Fibroblast of gingiva (primary cell): Measurements from ENCODE around the gene TLL2.
"Not testable (repeated sequence)": the region's sequence is repeated elsewhere in the genome, so short reads cannot be mapped to it uniquely, and the experiment has no call there.

ENCODE experiments used
- DNase-seq: peaks from one replicate; pipeline ENCODE4 v3.0.0-alpha.2; 2011; ENCODE audit warnings: low read depth

The TLL2 gene

DNA sequence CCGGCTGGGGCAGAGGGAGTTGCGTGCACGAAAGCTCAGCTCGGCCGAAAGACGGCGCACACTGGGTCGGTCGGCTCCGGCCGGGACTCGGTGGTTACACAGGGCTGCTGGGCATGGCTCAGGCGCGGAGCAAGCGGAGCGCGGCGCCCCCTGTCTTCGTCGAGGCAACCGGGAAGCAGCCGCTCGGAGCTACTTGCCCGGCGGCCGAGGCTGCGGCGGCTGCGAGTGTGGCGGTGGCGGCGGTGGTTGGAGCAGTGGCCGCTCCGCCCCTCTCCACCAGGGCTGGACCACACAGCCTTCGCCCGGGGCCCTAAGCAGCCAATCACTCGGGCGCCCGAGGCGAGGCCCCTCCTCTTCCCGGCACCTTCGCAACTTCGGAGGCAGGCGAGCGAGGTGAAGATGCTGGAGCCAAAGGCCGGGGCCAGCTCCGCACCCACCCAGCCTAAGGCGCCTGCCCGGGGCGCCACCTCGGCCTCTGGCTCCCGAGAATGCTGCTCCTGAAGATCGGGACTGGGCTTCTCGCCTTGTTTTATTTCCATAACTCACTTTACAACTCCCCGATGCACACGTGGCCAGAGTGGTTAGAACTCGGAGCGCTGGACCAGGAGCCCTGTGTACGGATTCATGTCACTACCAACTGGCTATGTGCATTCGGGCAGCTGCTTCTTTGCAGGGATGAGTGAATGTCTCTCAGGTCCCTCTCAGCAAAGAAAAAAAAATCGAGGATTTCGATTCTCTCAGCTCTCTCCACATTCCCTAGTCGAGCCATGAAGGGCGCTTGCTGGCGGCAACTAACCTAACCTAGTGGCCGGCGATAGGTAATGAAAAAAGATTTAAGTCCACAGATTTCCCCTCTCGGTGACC lies at the start of gene TLL2:
Gene TLL2, minus strand, starts transcription at position 229 of the 864 bp plus-strand sequence. CDS start 241 bp downstream, outside the sequence.
- DNase-seq: peak; percentile 87

DNA sequence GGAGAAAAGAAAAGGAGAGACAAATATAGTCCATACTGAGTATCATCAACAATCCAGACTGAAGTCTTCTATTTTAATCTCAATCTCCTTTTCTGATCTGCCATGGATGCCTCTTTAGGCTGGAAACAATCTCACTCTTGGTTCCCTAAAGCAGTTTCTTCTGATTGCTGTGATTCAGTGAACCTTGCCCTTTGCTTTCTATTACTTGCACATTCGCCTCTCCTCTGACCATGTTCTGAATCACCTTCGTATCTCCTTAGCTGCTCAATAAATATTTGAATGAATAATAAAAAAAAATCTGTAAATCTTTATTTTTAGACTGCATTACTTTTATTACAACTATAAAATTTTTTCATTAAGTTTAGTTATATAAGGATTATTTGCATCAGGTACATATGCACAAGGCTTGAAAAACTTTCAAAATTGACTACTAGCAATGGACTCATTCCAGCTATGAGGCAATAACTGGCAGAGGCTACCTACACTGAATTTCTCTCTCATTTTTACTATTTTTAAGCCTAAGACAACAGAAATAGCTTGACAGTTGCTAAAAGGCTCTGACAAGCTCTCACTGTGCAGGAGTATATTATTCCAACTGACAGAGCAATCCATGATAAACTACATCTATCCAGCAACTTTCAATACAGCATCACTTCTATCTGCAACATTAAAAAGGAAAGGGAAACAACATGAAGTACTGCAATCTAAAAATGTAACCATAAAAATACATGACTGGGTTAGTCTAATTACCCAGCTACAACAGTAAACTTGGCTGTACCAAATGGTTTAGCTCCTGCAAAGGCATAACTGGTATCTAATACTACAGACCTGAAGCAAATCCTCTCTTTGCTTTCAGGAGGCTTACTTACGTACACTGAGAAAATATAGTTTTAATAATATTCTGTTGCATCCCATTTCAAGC lies 47.5 kb upstream of the TLL2 start:
- peak; percentile 12 for DNase-seq

DNA sequence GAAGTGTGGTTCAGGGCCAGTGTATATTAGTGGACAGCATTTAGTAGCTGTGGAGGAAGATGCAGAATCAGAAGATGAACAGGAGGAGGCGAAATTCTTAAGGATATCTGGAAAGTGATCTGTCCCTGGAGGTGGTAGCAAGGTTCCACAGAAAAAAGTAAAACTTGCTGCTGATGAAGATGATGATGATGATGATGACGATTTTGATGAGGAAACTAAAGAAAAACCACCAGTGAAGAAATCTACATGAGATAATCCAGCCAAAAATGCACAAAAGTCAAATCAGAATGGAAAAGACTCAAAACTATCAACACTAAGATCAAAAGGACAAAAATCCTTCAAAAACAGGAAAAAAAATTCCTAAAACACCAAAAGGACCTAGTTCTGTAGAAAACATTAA lies 46.8 kb upstream of the TLL2 start:
- no peak for DNase-seq

DNA sequence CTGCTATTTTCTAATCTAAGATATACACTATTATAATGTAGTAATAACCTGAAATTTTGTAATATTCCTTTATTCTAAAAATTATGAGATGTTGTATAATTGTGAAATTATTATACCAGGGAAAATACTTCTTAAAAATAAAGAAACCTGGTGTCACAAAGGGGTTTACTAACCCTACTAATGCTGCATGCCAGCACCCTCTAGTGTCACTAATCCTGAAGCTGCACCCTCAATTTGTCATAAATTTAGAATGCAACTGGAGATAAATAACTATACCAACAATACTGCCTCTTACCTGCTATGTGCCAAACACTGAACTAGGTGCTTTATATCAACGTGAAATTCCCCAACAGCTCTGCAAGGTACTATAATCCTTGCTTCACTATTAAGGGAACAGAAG lies 42.3 kb upstream of the TLL2 start:
- DNase-seq: no peak

DNA sequence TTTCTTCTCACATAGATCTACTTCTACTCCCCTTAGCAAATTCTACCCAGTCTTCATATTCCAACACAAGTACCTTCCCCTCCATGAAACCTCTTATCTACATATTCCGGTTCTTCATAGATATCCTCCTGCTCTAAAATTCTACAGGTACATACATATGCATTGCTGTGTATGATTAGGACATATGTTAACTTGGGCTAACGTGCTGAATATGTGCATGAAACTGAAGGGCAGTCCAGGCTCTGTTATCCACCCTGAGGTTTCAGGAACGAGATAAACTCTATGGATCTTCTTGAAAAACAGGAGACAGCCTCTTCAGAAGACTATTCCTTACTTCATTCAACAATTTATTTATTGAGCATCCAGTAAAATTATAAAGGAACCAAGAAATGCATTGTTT lies 41.6 kb upstream of the TLL2 start:
- DNase-seq: no peak

DNA sequence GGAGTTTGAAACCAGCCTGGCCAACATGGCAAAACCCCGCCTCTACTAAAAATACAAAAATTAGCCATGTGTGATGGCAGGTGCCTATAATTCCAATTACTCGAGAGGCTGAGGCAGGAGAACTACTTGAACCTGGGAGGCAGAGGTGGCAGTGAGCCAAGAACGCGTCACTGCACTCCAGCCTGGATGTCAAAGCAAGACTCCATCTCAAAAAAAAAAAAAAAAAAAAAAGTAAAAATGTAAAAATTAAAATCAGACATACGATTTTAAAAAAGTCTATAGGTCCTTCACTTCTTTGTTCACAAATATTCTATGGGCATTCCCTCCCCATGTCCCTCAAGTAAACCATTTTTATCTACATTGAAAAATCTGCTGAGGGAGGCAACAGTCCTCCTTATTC lies 34.9 kb upstream of the TLL2 start:
- no peak for DNase-seq

DNA sequence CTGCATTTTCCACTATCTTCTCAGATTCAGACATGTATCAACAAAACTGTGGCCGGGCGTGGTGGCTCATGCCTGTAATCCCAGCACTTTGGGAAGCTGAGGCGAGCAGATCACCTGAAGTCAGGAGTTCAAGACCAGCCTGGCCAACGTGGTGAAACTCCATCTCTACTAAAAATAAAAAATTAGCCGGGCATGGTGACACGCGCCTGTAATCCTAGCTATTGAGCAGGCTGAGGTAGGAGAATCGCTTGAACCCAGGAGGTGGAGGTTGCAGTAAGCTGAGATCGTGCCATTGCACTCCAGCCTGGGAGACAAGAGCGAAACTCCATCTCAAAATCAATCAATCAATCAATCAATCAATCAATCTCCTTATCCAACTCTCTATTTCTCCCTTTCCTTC lies 31.8 kb upstream of the TLL2 start:
- not testable (repeated sequence) for DNase-seq

DNA sequence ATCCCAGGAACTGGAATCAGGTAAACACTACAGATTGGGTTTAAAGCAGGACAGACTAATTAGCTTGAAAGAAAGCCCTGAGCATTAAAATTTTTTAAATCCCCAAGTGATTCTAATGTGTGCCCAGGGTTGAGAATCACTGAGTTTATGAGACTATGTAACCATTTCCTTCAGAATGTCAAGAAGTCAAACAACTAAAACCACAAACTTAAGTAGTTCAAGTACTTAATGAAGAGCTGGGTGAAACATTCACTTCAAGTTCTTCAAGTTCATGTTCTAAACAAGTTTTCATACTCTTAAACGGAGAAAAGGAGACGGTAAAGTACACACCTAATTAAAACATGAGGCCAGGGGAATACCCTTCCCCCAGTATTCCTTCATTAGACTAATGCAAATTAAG lies 28.2 kb upstream of the TLL2 start:
- DNase-seq: no peak

DNA sequence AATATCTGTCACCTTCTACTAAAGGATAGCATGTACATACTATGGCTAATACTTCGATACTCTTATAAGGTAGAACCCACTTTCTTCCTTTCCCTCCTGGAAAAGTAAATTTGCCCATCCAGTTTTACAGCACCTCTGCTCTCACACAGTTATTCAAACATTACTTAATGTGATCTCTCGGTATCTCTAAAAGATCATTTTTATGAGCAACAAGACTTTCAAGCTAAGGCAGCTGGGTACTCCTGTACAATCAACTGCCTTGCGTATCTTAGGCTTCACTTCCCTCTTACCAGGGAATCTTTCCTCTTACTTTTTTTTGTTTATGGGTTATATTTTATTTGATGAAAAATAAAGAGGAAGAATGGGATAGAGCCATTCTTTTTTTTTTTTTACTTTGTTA lies 26.5 kb upstream of the TLL2 start:
- DNase-seq: no peak

DNA sequence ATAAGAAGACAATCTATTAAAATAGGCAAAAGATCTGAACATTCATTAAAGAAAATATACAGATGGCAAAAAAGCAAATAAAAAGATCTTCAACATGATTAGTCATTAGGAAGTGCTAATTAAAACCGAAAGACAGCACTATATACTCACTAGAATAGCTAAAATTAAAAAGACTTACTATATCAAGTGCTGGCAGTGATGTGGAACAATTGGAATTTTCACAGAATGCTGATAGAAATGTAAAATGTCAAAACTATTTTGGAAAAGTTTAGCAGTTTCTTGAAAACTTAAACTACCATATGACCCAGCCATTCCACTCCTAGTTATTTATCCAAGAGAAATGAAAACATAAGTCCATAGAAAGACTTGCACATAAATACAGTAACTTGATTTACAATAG lies 25.0 kb upstream of the TLL2 start:
- no peak for DNase-seq

DNA sequence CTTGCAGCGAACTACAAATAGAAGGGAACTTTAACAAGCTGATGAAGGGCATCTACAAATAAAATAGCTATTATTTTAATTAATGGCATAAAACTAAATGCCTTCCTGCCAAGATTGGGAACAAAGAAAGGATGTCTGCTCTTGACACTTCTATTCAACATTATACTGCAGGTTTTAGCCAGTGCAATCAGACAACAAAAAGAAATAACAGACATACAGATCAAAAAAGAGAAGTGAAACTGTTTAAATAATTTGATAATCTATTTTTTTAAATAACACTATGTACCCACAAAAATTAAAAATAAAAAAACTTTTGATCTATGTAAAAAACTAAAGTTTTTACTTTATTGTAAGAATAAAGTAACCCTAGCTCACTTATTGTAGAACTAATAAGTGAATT lies 22.4 kb upstream of the TLL2 start:
- DNase-seq: no peak

DNA sequence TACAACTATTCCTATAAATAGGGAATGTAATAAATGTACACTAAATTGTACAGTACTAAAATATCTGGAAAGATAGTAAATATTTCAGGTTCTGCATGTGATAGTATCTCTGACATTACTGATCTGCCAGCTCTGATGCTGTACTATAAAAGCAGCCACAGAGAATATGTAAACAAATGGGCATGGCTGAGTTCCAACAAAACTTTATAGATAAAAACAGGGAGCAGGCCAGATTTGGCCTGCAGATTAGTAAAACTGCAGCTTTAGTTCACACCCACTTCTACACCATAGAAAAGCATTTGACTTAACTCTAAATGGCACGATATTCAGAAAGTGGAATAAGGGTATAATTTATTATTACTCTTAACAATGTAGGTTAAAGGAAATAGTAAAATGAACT lies 18.8 kb upstream of the TLL2 start:
- no peak for DNase-seq

DNA sequence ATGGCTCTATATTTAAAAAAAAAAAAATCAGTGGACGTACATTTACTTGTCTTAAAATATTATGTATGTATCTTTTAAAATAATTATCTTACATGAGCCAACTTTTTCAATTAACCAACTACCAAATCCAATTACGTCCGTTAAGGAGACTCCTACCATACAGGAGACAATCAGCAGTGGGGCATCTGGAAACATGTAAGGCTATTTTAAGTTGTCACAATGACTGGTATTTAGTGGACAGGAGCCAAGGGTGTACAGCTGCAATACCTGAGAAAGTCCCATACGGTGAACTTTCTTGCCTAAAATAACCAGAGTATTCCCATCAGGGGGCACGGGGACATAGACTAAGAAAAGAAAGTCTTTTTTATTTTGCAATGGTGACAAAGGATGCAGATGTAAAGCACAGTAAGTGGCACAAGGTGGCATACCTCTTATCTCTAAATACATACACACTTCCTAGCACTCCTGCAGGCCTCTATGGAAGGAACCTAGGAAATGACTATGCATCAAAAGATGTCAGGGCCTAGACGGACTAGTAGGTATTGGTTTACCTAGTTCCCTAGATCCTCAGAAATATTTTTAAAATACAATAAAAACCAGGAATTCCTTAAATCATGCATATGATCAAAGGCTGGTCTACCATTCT lies 16.0 kb upstream of the TLL2 start:
- no peak for DNase-seq

DNA sequence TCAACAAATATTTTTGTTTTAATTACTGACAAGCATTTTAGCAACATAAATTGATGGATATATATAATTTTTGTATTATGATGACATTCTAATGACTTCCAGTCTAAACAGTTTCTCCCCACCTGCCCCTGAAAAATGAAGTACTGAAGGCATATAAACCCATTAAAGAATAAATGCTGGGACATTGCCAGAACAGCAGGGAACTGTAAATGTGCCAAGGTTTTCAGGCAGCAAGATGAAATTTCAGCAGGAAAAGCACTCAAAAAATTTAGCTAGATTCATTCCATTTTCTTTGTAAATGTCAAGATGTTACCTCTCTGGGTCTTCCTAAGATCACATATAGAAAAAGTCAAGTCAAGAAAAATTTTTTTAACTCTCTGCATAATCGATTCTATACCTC lies 11.0 kb upstream of the TLL2 start:
- DNase-seq: no peak

DNA sequence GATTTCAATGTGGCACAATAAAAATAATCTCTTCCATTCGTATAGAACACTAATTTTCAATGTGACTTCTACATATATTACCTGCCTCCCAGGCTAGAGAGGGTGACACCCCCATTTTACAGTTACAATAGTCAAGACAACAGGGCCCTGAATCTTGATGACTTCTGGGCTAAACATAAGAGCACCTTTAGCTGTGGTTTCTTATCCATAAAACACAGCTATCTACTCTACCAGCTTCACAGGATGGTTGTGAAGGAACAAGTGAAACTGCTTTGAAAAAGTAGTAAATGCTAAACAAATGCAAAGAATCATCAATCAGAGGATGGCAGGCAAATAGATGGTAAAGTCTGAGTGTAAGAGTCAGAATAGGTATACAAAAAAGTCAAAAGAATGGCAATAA lies 3.6 kb upstream of the TLL2 start:
- DNase-seq: no peak

DNA sequence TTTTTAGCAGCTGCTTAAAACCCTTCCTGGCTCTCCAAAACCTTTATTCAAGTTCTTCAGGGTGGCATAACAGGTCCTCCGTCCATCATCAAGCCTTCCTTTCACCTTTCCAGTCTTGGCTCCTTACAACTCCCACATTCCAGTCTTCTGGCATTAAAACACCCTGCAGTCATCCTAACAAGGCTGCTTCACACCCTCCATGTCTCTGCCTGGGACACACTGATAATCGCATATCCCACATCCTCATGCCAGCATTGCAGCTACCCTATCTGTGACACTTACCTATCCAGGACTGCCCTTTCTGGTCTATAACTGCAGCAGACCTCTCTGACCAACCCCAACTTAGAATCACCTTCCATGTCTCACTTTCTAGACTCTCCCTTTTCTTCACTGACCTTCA lies 2.6 kb upstream of the TLL2 start:
- DNase-seq: no peak

DNA sequence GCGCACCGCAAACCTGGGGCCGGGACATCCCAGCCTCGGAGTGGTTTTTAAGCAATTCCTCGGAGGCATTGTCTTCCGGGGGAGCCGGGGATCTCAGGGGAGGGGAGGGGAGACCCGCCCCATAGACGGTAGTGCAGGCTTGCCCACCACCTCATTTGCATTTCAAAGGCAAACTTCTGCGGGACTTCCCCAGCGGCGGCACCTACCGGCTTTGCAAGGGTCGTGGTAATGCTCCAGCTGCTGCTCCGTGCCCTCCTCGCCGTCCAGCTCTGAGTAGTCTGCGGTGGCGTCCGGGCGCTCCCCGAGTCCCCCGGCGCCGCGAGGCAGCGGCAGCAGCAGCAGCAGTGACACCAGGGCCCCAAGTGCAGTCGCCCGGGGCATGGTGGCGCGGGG lies 425 bp downstream of the TLL2 start:
- no peak for DNase-seq

DNA sequence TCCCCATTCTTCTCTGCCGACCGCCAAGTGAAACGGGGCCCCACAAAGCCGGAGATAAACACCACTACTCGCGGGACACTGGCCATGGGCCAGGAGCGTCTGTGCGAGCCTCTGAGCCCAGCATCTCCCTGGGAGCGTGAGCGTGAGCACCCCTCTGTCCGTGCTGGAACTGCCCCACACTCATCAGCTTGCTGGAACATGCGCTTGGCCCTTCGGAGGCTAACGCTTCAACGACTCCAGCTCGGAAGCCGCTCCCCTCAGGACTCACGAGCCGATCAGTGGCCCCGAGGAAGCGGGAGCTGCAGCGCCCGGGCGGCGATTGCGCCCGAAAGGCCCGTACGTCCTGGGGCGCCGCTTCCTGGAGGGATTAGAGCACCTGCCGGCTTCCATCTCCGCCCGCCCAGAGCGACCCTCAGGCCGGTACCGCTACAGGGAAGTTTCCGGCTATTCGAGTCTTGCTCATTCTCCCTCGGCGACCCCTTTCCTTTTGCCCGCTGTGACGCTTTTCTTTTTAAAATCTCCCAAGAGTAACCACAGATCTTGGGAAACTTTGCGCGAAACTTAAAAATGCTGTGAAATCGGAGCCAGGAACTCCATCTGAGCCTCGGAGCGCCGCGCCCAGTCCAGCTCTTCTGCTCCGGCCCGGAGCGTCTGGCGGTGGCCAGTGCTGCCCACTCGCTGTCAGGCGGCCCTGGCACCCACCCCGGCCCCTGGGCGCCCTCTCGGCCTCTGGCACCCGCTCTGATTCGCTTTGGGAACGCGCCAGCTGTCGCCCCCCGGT lies 1.0 kb downstream of the TLL2 start:
- peak; percentile 24 for DNase-seq

DNA sequence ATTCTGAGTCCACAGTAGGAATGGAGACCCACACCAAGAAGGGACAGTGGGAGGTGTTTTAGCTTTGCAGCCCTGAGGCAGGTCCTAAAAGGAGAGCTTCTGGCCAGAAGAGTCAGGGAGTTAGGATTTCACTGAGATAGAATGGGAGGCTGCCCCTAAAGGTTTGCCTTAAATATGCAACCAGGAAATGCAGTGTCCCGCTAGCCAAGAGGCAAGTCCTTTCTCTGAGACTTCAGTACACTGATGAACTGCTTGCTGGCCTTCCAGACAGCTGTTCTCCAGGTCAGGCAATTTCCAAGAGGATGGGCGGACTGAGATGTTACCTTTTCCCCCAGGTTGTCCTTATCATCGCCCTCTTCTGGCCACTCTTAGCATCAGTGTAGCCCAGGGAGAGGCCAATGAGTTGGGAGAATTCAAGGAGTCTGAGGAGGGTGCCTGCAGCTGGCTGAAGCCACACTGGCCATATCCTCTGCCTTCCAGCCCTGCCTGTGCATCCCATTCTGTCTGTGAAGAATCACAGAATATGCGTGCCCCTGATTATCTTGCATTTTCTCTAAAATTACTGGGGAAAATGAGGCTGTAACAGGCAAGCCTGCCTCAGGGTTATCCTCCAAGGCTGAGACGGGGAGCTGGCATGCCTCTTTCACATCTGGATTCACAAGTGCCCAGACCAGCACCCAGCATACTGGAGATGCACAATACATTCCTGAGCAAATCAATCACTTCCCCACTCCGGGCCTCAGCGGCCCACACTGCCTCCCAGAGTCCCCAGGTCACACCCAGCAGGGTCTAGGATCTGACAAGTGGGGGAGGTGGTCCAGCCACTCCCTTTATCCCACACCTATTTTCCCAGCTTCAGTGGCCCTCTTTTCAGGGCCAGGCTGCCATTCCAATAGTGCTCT lies 2.4 kb downstream of the TLL2 start:
- DNase-seq: no peak

DNA sequence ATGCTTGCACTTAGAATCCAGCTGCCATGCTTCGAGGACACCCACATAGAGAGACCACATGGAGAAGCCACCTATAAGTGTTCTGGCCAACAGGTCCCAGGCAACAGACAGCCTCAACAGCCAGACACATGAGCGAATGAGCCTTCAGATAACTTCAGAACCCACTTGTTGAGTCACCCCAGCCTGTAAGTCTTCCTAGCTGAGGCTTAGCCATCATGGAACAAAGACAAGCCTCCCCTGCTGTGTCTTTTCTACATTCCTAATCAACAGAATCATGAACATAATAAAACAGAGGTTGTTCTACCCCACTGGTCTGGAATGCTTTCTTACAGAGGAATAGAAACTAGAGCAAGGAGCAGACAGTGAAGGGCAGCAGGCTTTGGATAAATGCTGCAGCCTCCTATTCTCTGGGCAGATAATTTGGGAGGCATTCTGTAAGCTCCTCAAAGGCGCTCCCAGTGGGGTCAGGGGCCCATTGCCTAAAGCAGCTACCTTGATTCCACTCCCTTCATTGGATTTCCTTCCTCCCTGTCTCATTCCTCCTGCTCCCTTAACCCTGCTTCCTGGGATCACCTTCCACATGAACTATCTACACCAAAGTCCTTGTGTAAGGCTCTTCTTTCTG lies 4.6 kb downstream of the TLL2 start:
- no peak for DNase-seq
